CD4-positive, alpha-beta memory T cell (primary cell): ENCODE data around the gene CCRL2. TPM values are rescaled to one million over a fixed set of nuclear protein-coding genes. Genes with fewer than 3 reads are reported as not detected.

Source experiments
- CTCF ChIA-PET: fragments of 350-600 bp; sonication (Branson Sonifier 250); formaldehyde crosslinking; loops from one replicate; lab custom pipeline; 2021; ENCODE audit warnings: inconsistent platforms; ENCODE audit not compliant: partially characterized antibody; lab: Charles Lee
- POLR2A ChIA-PET: fragments of 350-600 bp; sonication (Branson Sonifier 250); formaldehyde crosslinking; loops from one replicate; lab custom pipeline; 2021; ENCODE audit not compliant: partially characterized antibody; lab: Charles Lee
- DNase-seq, 5 donors: peaks; one replicate each; pipeline versions ENCODE4 v3.0.0 to v3.0.0-alpha.2; 2020 to 2022; ENCODE audit warnings: mixed read lengths in 1 of 5
- H3K27ac ChIP-seq: one replicate; pipeline ENCODE4 v1.7.0; 2013; ENCODE audit warnings: low read depth, low read length
- H3K27me3 ChIP-seq: 2 replicates; pipeline ENCODE4 v1.7.0; 2013; ENCODE audit warnings: mild to moderate bottlenecking, low read length, moderate library complexity; ENCODE audit not compliant: insufficient read depth
- H3K36me3 ChIP-seq: 2 replicates; pipeline ENCODE4 v1.7.0; 2013; ENCODE audit warnings: mild to moderate bottlenecking, low read length, moderate library complexity; ENCODE audit not compliant: insufficient read depth
- H3K4me1 ChIP-seq: 2 replicates; pipeline ENCODE4 v1.7.0; 2013; ENCODE audit warnings: mild to moderate bottlenecking, low read length, moderate library complexity; ENCODE audit not compliant: insufficient read depth
- H3K4me3 ChIP-seq, 2 donors: one replicate each; pipeline ENCODE4 v1.7.0; 2013; ENCODE audit warnings: low read length in 2 of 2, mild to moderate bottlenecking in 1 of 2
- H3K9me3 ChIP-seq, 2 donors: one replicate each; pipeline ENCODE4 v1.7.0; 2013; ENCODE audit warnings: low read length in 2 of 2, control low read depth in 1 of 2; ENCODE audit not compliant: control insufficient read depth in 1 of 2
- H3K27ac Mint-ChIP-seq, 7 donors: one replicate each; pipeline ENCODE4 v1.8.0; 2020 to 2021; ENCODE audit warnings: mixed read lengths in 7 of 7, mild to moderate bottlenecking in 6 of 7, inconsistent platforms in 3 of 7, moderate library complexity in 3 of 7
- H3K27me3 Mint-ChIP-seq, 2 donors: one replicate each; pipeline ENCODE4 v1.8.0; 2020 to 2021; ENCODE audit warnings: mixed read lengths in 2 of 2
- H3K36me3 Mint-ChIP-seq, 2 donors: one replicate each; pipeline ENCODE4 v1.8.0; 2020 to 2021; ENCODE audit warnings: mixed read lengths in 2 of 2, inconsistent platforms in 1 of 2, mild to moderate bottlenecking in 1 of 2
- H3K4me1 Mint-ChIP-seq, 4 donors: one replicate each; pipeline ENCODE4 v1.8.0; 2020 to 2021; ENCODE audit warnings: mixed read lengths in 4 of 4, mild to moderate bottlenecking in 1 of 4
- H3K4me3 Mint-ChIP-seq, 8 donors: one replicate each; pipeline ENCODE4 v1.8.0; 2020 to 2021; ENCODE audit warnings: mixed read lengths in 8 of 8, mild to moderate bottlenecking in 7 of 8, moderate library complexity in 6 of 8, inconsistent platforms in 3 of 8
- H3K9me3 Mint-ChIP-seq, 8 donors: one replicate each; pipeline ENCODE4 v1.8.0; 2020 to 2021; ENCODE audit warnings: mixed read lengths in 8 of 8, mild to moderate bottlenecking in 5 of 8, inconsistent platforms in 3 of 8, moderate library complexity in 1 of 8
- intact Hi-C: fragments of 100-400 bp; cut with micrococcal nuclease; formaldehyde crosslinking; loops from one replicate; pipeline ENCODE4 v1.15.1; 2023
- polyA plus RNA-seq, 2 donors: library from polyadenylated mRNA; unstranded; fragments of 300-500 nt; fragmentation: Illumina TruSeq; gene quantifications; one replicate each; pipeline ENCODE4 v1.2.3, GENCODE V29; 2021
- total RNA-seq, 2 experiments: library from RNA; stranded (reverse); gene quantifications; one replicate each; pipeline ENCODE4 v1.2.3, GENCODE V29; 2021

The CCRL2 gene
- total and polyA plus RNA-seq, 4 experiments from 2014 or later, result 0.39 to 1.8 (median 0.78) TPM

DNA sequence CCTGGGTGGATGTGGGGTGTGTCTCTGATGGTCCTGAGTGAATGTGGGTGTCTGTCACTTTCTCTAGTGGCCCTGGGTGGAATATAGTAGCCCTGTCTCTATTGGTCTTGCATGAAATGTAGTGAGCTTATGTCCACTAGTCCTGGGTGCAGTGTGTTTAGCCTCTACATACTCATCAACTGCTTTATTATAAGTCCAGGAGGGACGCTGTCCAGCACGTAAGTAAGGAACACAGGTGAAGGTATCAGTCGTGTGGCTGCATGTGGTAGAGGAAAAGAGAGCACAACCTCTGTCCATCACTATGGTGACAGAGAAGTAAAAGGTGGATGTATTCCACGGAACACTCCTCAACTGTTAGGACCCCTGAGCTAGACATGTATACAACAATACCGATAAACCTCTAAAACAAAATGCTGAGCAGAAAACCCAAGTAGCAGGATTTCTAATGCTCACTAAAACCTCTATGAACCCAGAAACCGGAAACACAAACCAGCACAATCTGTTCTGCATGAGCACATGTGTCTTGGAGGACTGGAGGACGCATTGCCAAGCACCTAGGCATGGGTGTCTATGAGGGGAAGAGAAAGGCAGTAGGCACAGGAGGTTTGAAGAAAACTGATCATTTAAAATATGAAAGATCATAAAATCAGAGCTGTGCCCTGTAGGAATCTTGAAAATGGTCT, 46.6 kb downstream of the CCRL2 start:
- H3K36me3 Mint-ChIP-seq, result no peaks in the 10 kb centered on the region
- Histone ChIP-seq H3K27me3 (no peaks in the 10 kb centered on the region), H3K27ac (no peak overlapping the region), H3K4me1 (no peaks in the 10 kb centered on the region), H3K36me3 (no peaks in the 10 kb centered on the region), H3K9me3 (no peaks in the 10 kb centered on the region), H3K4me3 (no peak overlapping the region)
- ChIA-PET POLR2A (no interaction called here), CTCF (no interaction called here)
- DNase-seq, result no peak
- peaks cover 0 to 2% of the 10 kb centered on the region in 2 donors for H3K27me3 Mint-ChIP-seq
- H3K4me1 Mint-ChIP-seq, result peaks cover 0 to 6% (median 2%) of the 10 kb centered on the region in 4 donors
- H3K9me3 Mint-ChIP-seq, result no peaks in the 10 kb centered on the region
- no peak overlapping the region for H3K4me3 Mint-ChIP-seq
- intact Hi-C loops, result no loop called here
- peak overlapping the region in 2 of 7 donors; percentile 5 to 31 for H3K27ac Mint-ChIP-seq

DNA sequence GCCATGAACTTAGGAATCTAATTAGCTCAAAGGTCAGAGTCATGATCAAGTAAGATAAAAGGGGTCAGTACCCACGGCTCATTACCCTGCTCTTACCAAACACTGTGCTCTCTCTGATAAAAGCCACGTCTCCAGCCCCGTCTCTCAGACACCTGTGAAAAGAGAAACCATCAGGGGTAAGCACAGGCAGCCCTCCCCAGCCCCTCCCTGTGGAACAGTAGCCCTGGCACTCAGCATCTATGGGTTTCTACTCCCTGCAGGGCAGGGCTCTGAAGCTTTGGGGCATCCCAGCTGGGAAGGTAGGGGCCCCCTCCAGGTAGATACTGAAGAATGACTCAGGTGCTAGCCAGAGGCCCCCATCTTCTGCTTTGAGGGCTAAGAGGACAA, 47.1 kb downstream of the CCRL2 start:
- Histone ChIP-seq H3K9me3 (no peaks in the 10 kb centered on the region), H3K4me1 (no peaks in the 10 kb centered on the region), H3K4me3 (no peak overlapping the region), H3K27me3 (no peaks in the 10 kb centered on the region), H3K27ac (no peak overlapping the region), H3K36me3 (no peaks in the 10 kb centered on the region)
- Mint-ChIP-seq H3K4me3 (no peak overlapping the region), H3K27me3 (peaks cover 0 to 2% of the 10 kb centered on the region in 2 donors), H3K36me3 (no peaks in the 10 kb centered on the region), H3K27ac (no peak overlapping the region), H3K4me1 (peaks cover 0 to 6% (median 2%) of the 10 kb centered on the region in 4 donors), H3K9me3 (no peaks in the 10 kb centered on the region)
- intact Hi-C loops, result no loop called here
- ChIA-PET CTCF (no interaction called here), POLR2A (no interaction called here)
- DNase-seq, result no peak

DNA sequence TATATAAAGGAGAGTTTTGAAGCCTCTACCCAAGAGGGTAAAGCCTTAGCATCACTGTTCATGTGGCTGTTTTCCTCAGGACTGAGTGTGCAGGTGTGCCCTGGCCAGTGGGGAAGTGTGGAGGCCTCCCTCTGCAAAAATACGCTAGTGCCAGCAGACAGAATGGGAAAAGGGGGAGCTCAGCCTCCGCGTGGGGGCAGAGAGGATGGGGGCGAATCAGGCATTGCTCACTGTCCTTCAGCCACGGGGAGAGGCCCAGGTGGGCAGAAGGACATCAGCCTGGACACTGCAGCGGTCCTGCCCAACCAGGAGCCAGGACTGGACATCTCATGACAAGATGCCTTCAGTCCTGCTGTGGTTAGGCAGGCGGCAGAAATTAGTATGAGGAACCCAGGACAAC, 47.5 kb downstream of the CCRL2 start:
- Mint-ChIP-seq H3K27me3 (peaks cover 0 to 4% of the 10 kb centered on the region in 2 donors), H3K4me3 (no peak overlapping the region), H3K36me3 (no peaks in the 10 kb centered on the region), H3K4me1 (peaks cover 0 to 6% (median 2%) of the 10 kb centered on the region in 4 donors), H3K27ac (no peak overlapping the region), H3K9me3 (no peaks in the 10 kb centered on the region)
- Histone ChIP-seq H3K4me1 (no peaks in the 10 kb centered on the region), H3K27me3 (no peaks in the 10 kb centered on the region), H3K36me3 (no peaks in the 10 kb centered on the region), H3K9me3 (no peaks in the 10 kb centered on the region), H3K27ac (no peak overlapping the region), H3K4me3 (no peak overlapping the region)
- POLR2A ChIA-PET, result no interaction called here
- intact Hi-C loops, result no loop called here
- DNase-seq, result no peak
- CTCF ChIA-PET, result no interaction called here

DNA sequence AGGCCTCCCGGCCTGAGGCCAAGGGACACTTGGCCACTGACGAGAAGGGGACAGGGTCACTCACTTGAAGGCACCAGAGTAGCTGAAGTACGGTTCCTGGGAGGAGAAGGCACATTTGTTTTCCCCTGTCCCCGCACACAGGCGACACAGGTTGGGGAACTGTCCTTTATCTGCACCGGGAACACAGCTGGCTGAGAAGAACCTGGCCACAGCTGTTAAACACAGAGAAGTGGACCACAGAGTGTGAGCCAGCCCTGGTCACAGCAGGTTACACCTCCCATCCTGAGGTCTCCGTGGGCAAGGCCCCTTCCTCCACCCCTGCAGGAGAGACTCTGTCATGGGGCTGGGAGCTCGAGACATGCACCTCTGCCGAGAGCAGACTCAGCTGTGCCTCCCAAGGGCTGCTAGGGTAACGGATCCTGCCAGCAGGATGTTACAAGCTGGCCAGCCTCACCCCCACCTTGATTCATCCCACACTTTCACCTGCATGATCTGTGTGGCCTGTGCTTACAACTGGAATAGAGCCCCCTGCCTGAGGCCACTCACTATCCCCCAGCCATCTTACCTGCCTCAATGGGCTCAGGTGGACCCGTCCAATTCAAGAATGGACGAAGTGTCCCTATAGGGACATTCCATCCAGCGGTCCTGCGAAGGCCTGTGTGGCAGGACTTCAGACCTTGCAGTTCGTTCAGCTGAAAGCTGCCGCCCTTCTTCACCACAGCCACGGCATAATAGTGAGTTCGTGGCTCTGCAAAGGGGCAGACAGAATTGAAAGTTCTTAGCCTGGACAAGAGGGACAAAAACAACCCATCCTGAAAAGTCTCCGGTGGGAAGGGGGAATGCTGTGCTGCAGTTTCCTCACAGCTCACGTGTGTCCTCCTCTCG, 48.4 kb downstream of the CCRL2 start:
- H3K36me3 Mint-ChIP-seq, result no peaks in the 10 kb centered on the region
- H3K4me3 Mint-ChIP-seq, result no peak overlapping the region
- H3K36me3 ChIP-seq, result no peaks in the 10 kb centered on the region
- no peaks in the 10 kb centered on the region for H3K27me3 ChIP-seq
- ChIA-PET POLR2A (no interaction called here), CTCF (interaction anchor here (1.7 kb wide), 1 partner anchor 33 kb away, joined by 4 read pairs; no protein-coding TSS in a partner anchor)
- no peak overlapping the region for H3K27ac ChIP-seq
- intact Hi-C loops, result no loop called here
- H3K4me3 ChIP-seq, result no peak overlapping the region
- peaks cover 0 to 6% (median 2%) of the 10 kb centered on the region in 4 donors for H3K4me1 Mint-ChIP-seq
- DNase-seq, result no peak
- no peak overlapping the region for H3K27ac Mint-ChIP-seq
- peaks cover 3 to 6% of the 10 kb centered on the region in 2 donors for H3K27me3 Mint-ChIP-seq
- H3K9me3 ChIP-seq, result no peaks in the 10 kb centered on the region
- H3K9me3 Mint-ChIP-seq, result peaks cover 0 to 2% (median 0%) of the 10 kb centered on the region in 8 donors
- H3K4me1 ChIP-seq, result no peaks in the 10 kb centered on the region

DNA sequence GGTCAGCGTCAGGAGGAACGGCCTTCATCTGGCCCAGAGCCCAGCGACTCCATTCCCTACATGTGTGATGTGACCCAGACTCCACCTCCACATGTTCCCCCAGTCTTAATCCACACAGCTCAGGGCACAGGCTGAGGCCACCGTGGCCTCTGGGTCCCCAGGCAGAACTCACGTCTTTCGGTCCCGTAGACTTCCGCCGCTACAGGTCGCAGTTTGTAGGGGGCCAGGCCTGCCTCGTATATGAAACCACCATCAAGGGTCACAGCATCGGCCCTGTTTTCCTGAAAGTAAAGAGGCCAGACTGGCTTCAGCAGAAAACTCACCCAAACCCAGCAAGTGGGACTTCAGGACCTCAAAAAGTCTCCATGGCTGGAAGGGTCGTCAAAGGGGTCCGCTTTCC, 49.1 kb downstream of the CCRL2 start:
- Mint-ChIP-seq H3K27me3 (peaks cover 3 to 9% of the 10 kb centered on the region in 2 donors), H3K36me3 (no peaks in the 10 kb centered on the region), H3K9me3 (peaks cover 0 to 8% (median 0%) of the 10 kb centered on the region in 8 donors), H3K4me3 (no peak overlapping the region), H3K4me1 (peaks cover 0 to 6% (median 2%) of the 10 kb centered on the region in 4 donors), H3K27ac (no peak overlapping the region)
- ChIA-PET POLR2A (no interaction called here), CTCF (interaction anchor here (1.7 kb wide), 1 partner anchor 32 kb away, joined by 4 read pairs; no protein-coding TSS in a partner anchor)
- H3K27ac ChIP-seq, result no peak overlapping the region
- no peaks in the 10 kb centered on the region for H3K9me3 ChIP-seq
- DNase-seq, result no peak
- H3K4me3 ChIP-seq, result no peak overlapping the region
- intact Hi-C loops, result no loop called here
- peaks cover under 1% of the 10 kb centered on the region for H3K27me3 ChIP-seq
- no peaks in the 10 kb centered on the region for H3K4me1 ChIP-seq
- H3K36me3 ChIP-seq, result no peaks in the 10 kb centered on the region

Other genes starting within 250 kb of the CCRL2 start
- gene CCR1, start 198.9 kb upstream of the CCRL2 start, total RNA-seq, result 1 to 10 TPM; 1.3 to 2.0 TPM
- under 1 TPM; 0.07 to 0.10 TPM for gene CCR1, start 198.9 kb upstream of the CCRL2 start, polyA plus RNA-seq
- under 1 TPM; 0.29 to 0.55 TPM for gene CCR3, start 164.8 kb upstream of the CCRL2 start, total RNA-seq
- under 1 TPM in 1 of 2 donors, not detected in 1; 0.60 TPM for gene CCR3, start 164.8 kb upstream of the CCRL2 start, polyA plus RNA-seq
- gene CCR2, start 53.1 kb upstream of the CCRL2 start, total RNA-seq, result 10 to 100 TPM; 16.3 to 18.4 TPM
- 10 to 100 TPM; 39.7 to 64.7 TPM for gene CCR2, start 53.1 kb upstream of the CCRL2 start, polyA plus RNA-seq
- gene CCR5, start 36.3 kb upstream of the CCRL2 start, total RNA-seq, result 1 to 10 TPM; 6.8 to 6.9 TPM
- gene CCR5, start 36.3 kb upstream of the CCRL2 start, polyA plus RNA-seq, result 1 to 10 TPM in 1 of 2 donors, under 1 TPM in 1; 0.59 to 5.5 TPM
- gene LTF, start 57.6 kb downstream of the CCRL2 start, total RNA-seq, result not detected
- not detected for gene LTF, start 57.6 kb downstream of the CCRL2 start, polyA plus RNA-seq
- not detected for gene RTP3, start 90.7 kb downstream of the CCRL2 start, total RNA-seq
- gene RTP3, start 90.7 kb downstream of the CCRL2 start, polyA plus RNA-seq, result not detected
- 1 to 10 TPM in 1 of 2 experiments, under 1 TPM in 1; 0.50 to 1.0 TPM for gene LRRC2, start 159.0 kb downstream of the CCRL2 start, total RNA-seq
- under 1 TPM in 1 of 2 donors, not detected in 1; 0.09 TPM for gene LRRC2, start 159.0 kb downstream of the CCRL2 start, polyA plus RNA-seq
- gene FAM240A, start 205.3 kb downstream of the CCRL2 start, total RNA-seq, result not detected
- gene FAM240A, start 205.3 kb downstream of the CCRL2 start, polyA plus RNA-seq, result not detected